BE2C (cell line): ENCODE measurements around the gene GLIS1.

Source experiments
- DNase-seq: peaks from one replicate; pipeline ENCODE4 v3.0.0-alpha.2; 2020
- H3K27me3 ChIP-seq: fragments of 250-450 bp; sonication (Bioruptor Pico); 2 replicates; pipeline ENCODE4 v1.5.1; 2020; ENCODE audit warnings: mild to moderate bottlenecking
- H3K36me3 ChIP-seq: fragments of 250-450 bp; sonication (Bioruptor Pico); 2 replicates; pipeline ENCODE4 v1.5.1; 2020; ENCODE audit warnings: mild to moderate bottlenecking
- H3K4me1 ChIP-seq: fragments of 250-450 bp; sonication (Bioruptor Pico); 2 replicates; pipeline ENCODE4 v1.5.1; 2020
- H3K4me3 ChIP-seq: 2 replicates; pipeline ENCODE4 v1.5.1; 2011; ENCODE audit warnings: low read depth, low read length
- H3K9me3 ChIP-seq: fragments of 250-450 bp; sonication (Bioruptor Pico); 2 replicates; pipeline ENCODE4 v1.5.1; 2020
- CTCF ChIP-seq: IDR thresholded peaks from 2 replicates; pipeline ENCODE4 v1.5.1; 2012; ENCODE audit warnings: mild to moderate bottlenecking, low read depth, low read length

GLIS1 gene

GRCh38 chr1:53740621-53741105 lies 1.7 kb upstream of the GLIS1 start:
- DNase-seq, result no peak

GRCh38 chr1:53738205-53739108 lies 507 bp downstream of the GLIS1 start:
- H3K4me3 ChIP-seq, result peak overlapping the region; percentile 45
- H3K36me3 ChIP-seq, result no peaks in the 10 kb centered on the region
- H3K9me3 ChIP-seq, result no peaks in the 10 kb centered on the region
- H3K27me3 ChIP-seq, result peaks cover 20% of the 10 kb centered on the region
- no peak for DNase-seq
- H3K4me1 ChIP-seq, result no peaks in the 10 kb centered on the region
- no peak for TF ChIP-seq CTCF

More at GRCh38 chr1:53740621-53741105, 1.7 kb upstream of the GLIS1 start:
- Histone ChIP-seq H3K27me3 (peaks cover 20% of the 10 kb centered on the region), H3K9me3 (no peaks in the 10 kb centered on the region), H3K36me3 (no peaks in the 10 kb centered on the region), H3K4me1 (no peaks in the 10 kb centered on the region), H3K4me3 (no peak overlapping the region)
- TF ChIP-seq CTCF, result no peak

- H3K4me3 ChIP-seq, result no peak overlapping the region
- H3K27me3 ChIP-seq, result peaks cover 20% of the 10 kb centered on the region
Observed at GRCh38 chr1:53737648-53738204, 1.2 kb downstream of the GLIS1 start.

GRCh38 chr1:53736290-53736689 lies 2.7 kb downstream of the GLIS1 start:
- DNase-seq, result no peak
- no peak for TF ChIP-seq CTCF
- peaks cover 20% of the 10 kb centered on the region for H3K27me3 ChIP-seq
- no peaks in the 10 kb centered on the region for H3K9me3 ChIP-seq
- H3K36me3 ChIP-seq, result no peaks in the 10 kb centered on the region
- H3K4me3 ChIP-seq, result no peak overlapping the region
- no peaks in the 10 kb centered on the region for H3K4me1 ChIP-seq

More at GRCh38 chr1:53737648-53738204, 1.2 kb downstream of the GLIS1 start:
- DNase-seq, result no peak
- no peak for TF ChIP-seq CTCF
- no peaks in the 10 kb centered on the region for H3K9me3 ChIP-seq
- no peaks in the 10 kb centered on the region for H3K4me1 ChIP-seq
- no peaks in the 10 kb centered on the region for H3K36me3 ChIP-seq

- Histone ChIP-seq H3K27me3 (peaks cover 20% of the 10 kb centered on the region), H3K4me3 (no peak overlapping the region), H3K9me3 (no peaks in the 10 kb centered on the region), H3K36me3 (no peaks in the 10 kb centered on the region), H3K4me1 (no peaks in the 10 kb centered on the region)
- no peak for DNase-seq
- TF ChIP-seq CTCF, result no peak
Observed at GRCh38 chr1:53735681-53736080, 3.3 kb downstream of the GLIS1 start.

- Histone ChIP-seq H3K9me3 (no peaks in the 10 kb centered on the region), H3K4me1 (no peaks in the 10 kb centered on the region), H3K4me3 (no peak overlapping the region), H3K36me3 (no peaks in the 10 kb centered on the region), H3K27me3 (peaks cover 20% of the 10 kb centered on the region)
- no peak for DNase-seq
- no peak for TF ChIP-seq CTCF
Observed at GRCh38 chr1:53735261-53735660, 3.7 kb downstream of the GLIS1 start.
